ENCODE measurements around the gene BGN.
A peak's percentile ranks its signal among the peaks of the same experiment; 100 is the strongest.

The BGN gene

GRCh38 chrX:153462291-153462690 is 32.5 kb upstream of the BGN start:
- DNase-seq, result no peak

- DNase-seq, result no peak
Observed at GRCh38 chrX:153463031-153463430, 31.7 kb upstream of the BGN start.

- DNase-seq, result no peak
Observed at GRCh38 chrX:153463556-153463955, 31.2 kb upstream of the BGN start.

GRCh38 chrX:153464116-153464515 is 30.7 kb upstream of the BGN start:
- no peak for DNase-seq

- DNase-seq, result no peak
Observed at GRCh38 chrX:153465691-153466380, 28.9 kb upstream of the BGN start.

GRCh38 chrX:153468008-153468580 is 26.7 kb upstream of the BGN start:
- no peak for DNase-seq

- DNase-seq, result peak; percentile 47
Observed at GRCh38 chrX:153469811-153470410, 24.9 kb upstream of the BGN start.

GRCh38 chrX:153470411-153471363 is 24.1 kb upstream of the BGN start, which contains the start of gene HAUS7:
TSS of gene HAUS7 (minus strand) at chrX:153470576. CDS start at chrX:153470557, 19 bp downstream.
- peak; percentile 84 for DNase-seq

GRCh38 chrX:153471663-153472280 is 23.0 kb upstream of the BGN start:
- DNase-seq, result no peak

GRCh38 chrX:153473126-153473525 is 21.7 kb upstream of the BGN start:
- DNase-seq, result no peak

GRCh38 chrX:153474266-153474665 is 20.5 kb upstream of the BGN start:
- DNase-seq, result no peak

- DNase-seq, result peak; percentile 1
Observed at GRCh38 chrX:153474718-153475117, 20.1 kb upstream of the BGN start.

- no peak for DNase-seq
Observed at GRCh38 chrX:153475271-153475670, 19.5 kb upstream of the BGN start.

- DNase-seq, result no peak
Observed at GRCh38 chrX:153475751-153476281, 19.0 kb upstream of the BGN start.

- no peak for DNase-seq
Observed at GRCh38 chrX:153476666-153477363, 18.0 kb upstream of the BGN start.

- DNase-seq, result no peak
Observed at GRCh38 chrX:153477364-153477857, 17.4 kb upstream of the BGN start.

GRCh38 chrX:153477901-153478300 is 16.9 kb upstream of the BGN start:
- no peak for DNase-seq

- DNase-seq, result no peak
Observed at GRCh38 chrX:153478746-153479145, 16.0 kb upstream of the BGN start.

GRCh38 chrX:153481043-153481442 is 13.7 kb upstream of the BGN start:
- no peak for DNase-seq

- no peak for DNase-seq
Observed at GRCh38 chrX:153482376-153483015, 12.3 kb upstream of the BGN start.

Data from hematopoietic multipotent progenitor cell treated with erythropoietin and hydrocortisone succinate and interleukin-3 and kit ligand, for 8 days (in vitro differentiated cells).